Transverse colon (tissue), 4 donors: ENCODE data around the gene NCAN. TPM values are rescaled to one million over a fixed set of nuclear protein-coding genes. Genes with fewer than 3 reads are reported as not detected.
A peak's percentile ranks its signal among the peaks of the same experiment; 100 is the strongest.

Experiments used
- DNase-seq: peaks from one replicate; pipeline ENCODE4 v3.0.0-alpha.2; 2019
- H3K27ac ChIP-seq, 4 donors: fragments of 200-600 bp; sonication (generic); 2 replicates each; pipeline ENCODE4 v1.5.1; 2016 to 2018; ENCODE audit warnings: inconsistent platforms in 4 of 4
- H3K27me3 ChIP-seq: fragments of 200-600 bp; sonication (generic); 2 replicates; pipeline ENCODE4 v1.5.1; 2017; ENCODE audit warnings: inconsistent platforms
- H3K36me3 ChIP-seq, 4 donors: fragments of 200-600 bp; sonication (generic); 2 replicates each; pipeline ENCODE4 v1.5.1; 2017 to 2019; ENCODE audit warnings: inconsistent platforms in 4 of 4
- H3K4me1 ChIP-seq, 4 donors: fragments of 200-600 bp; sonication (generic); 2 replicates each; pipeline ENCODE4 v1.5.1; 2017 to 2020; ENCODE audit warnings: inconsistent platforms in 4 of 4
- H3K4me3 ChIP-seq, 4 donors: fragments of 200-600 bp; sonication (generic); 1 replicate in 1 of 4; 2 replicates in 3 of 4; pipeline versions ENCODE4 v1.5.1 to v1.6.1; 2017 to 2019; ENCODE audit warnings: inconsistent platforms in 4 of 4
- H3K9me3 ChIP-seq, 2 donors: fragments of 200-600 bp; sonication (generic); 2 replicates each; pipeline ENCODE4 v1.5.1; 2017 to 2019; ENCODE audit warnings: inconsistent platforms in 2 of 2
- EP300 ChIP-seq: sonication (generic); formaldehyde crosslinking; IDR thresholded peaks from one replicate; pipeline ENCODE4 v1.6.1; 2017; ENCODE audit warnings: antibody characterized with exemption, low read depth
- POLR2A ChIP-seq: fragments of 450-650 bp; IDR thresholded peaks from one replicate; pipeline ENCODE4 v1.6.1; 2016; ENCODE audit warnings: antibody characterized with exemption, mild to moderate bottlenecking, moderate library complexity
- POLR2AphosphoS5 ChIP-seq, 3 donors: sonication (generic); formaldehyde crosslinking; IDR thresholded peaks; one replicate each; pipeline ENCODE4 v1.6.1; 2016; ENCODE audit warnings: antibody characterized with exemption in 3 of 3
- WGBS, 2 donors: methylation state at CpG; one replicate each; pipeline ENCODE4 v1.1.5; 2018; ENCODE audit warnings: low coverage in 1 of 2; 5-methylcytosine and 5-hydroxymethylcytosine counted together
- in situ Hi-C, 4 donors: fragments of 200-750 bp; cut with MboI; loops; one replicate each; pipeline versions ENCODE4 v1.15.0 to v1.15.1; 2017; ENCODE audit warnings: low sequenced_read_pairs in 3 of 4, low pct_ligation_motif_present in 1 of 4, low pct_unique_long_range_greater_than_20kb in 1 of 4
- intact Hi-C: fragments of 100-400 bp; cut with DNase I; formaldehyde crosslinking; loops from one replicate; pipeline ENCODE4 v1.15.1; 2023; ENCODE audit warnings: low total_unique reads
- total RNA-seq, 4 donors: library from RNA; depleted of rRNA; stranded (reverse); fragments of >200 nt; gene quantifications; one replicate each; pipeline ENCODE4 v1.1.0, GENCODE V29; 2016
- TF ChIP-seq, protein P1 (sequence below), 5 experiments: fragments of 200-600 bp in 3 of 5; fragments of 450-650 bp in 2 of 5; sonication (generic) in 3 of 5; IDR thresholded peaks; 1 replicate in 2 of 5; 2 replicates in 3 of 5; pipeline ENCODE4 v1.5.1; 2016 to 2017; ENCODE audit warnings: antibody characterized with exemption in 5 of 5, inconsistent platforms in 3 of 5, mild to moderate bottlenecking in 2 of 5, moderate library complexity in 1 of 5

Gene NCAN
- total RNA-seq, 4 donors from 2014 or later, result 0.16 TPM; not detected in 3

- in situ Hi-C loops, result no loop called here
Observed at GRCh38 chr19:19201697-19202630, 9.8 kb upstream of the NCAN start.

GRCh38 chr19:19202707-19203011 lies 9.1 kb upstream of the NCAN start:
- Histone ChIP-seq H3K27me3 (no peaks in the 10 kb centered on the region), H3K36me3 (peaks cover 0 to 15% (median 0%) of the 10 kb centered on the region in 4 donors), H3K27ac (peak overlapping the region; percentile 76 to 89 (median 83)), H3K9me3 (no peaks in the 10 kb centered on the region), H3K4me3 (peak overlapping the region; percentile 49 to 84 (median 72)), H3K4me1 (peaks cover 5 to 9% (median 8%) of the 10 kb centered on the region in 4 donors)
- 0 to 7% methylated on average over 1 to 11 of the region's 11 CpGs for WGBS, 2 donors
- intact Hi-C loops, result no loop called here
- in situ Hi-C loops, result no loop called here
- DNase-seq, result no peak
- TF ChIP-seq POLR2AphosphoS5 (IDR thresholded peaks at IDR 0.05), result no peak
- no peak for TF ChIP-seq POLR2A
- TF ChIP-seq, protein P1, sequence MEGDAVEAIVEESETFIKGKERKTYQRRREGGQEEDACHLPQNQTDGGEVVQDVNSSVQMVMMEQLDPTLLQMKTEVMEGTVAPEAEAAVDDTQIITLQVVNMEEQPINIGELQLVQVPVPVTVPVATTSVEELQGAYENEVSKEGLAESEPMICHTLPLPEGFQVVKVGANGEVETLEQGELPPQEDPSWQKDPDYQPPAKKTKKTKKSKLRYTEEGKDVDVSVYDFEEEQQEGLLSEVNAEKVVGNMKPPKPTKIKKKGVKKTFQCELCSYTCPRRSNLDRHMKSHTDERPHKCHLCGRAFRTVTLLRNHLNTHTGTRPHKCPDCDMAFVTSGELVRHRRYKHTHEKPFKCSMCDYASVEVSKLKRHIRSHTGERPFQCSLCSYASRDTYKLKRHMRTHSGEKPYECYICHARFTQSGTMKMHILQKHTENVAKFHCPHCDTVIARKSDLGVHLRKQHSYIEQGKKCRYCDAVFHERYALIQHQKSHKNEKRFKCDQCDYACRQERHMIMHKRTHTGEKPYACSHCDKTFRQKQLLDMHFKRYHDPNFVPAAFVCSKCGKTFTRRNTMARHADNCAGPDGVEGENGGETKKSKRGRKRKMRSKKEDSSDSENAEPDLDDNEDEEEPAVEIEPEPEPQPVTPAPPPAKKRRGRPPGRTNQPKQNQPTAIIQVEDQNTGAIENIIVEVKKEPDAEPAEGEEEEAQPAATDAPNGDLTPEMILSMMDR (IDR thresholded peaks at IDR 0.05), result no peak
- TF ChIP-seq EP300, result no peak

More at GRCh38 chr19:19201697-19202630, 9.8 kb upstream of the NCAN start:
- Histone ChIP-seq H3K9me3 (no peaks in the 10 kb centered on the region), H3K27ac (peak overlapping the region; percentile 76 to 89 (median 83)), H3K4me3 (peak overlapping the region; percentile 49 to 84 (median 72)), H3K36me3 (peaks cover 0 to 15% (median 3%) of the 10 kb centered on the region in 4 donors), H3K27me3 (no peaks in the 10 kb centered on the region), H3K4me1 (peaks cover 5 to 9% (median 8%) of the 10 kb centered on the region in 4 donors)
- DNase-seq, result no peak
- TF ChIP-seq EP300 (no peak), POLR2AphosphoS5 (IDR thresholded peaks at IDR 0.05) (no peak)
- WGBS, 2 donors, result 72 to 81% methylated on average over 4 to 19 of the region's 19 CpGs
- intact Hi-C loops, result no loop called here

GRCh38 chr19:19203012-19203856 lies 8.5 kb upstream of the NCAN start, which contains the start of gene NR2C2AP:
Gene NR2C2AP (minus strand): TSS chr19:19203414. CDS start chr19:19203060, 354 bp downstream.
- peaks cover 0 to 12% (median 0%) of the 10 kb centered on the region in 4 donors for H3K36me3 ChIP-seq
- peak within 1 kb of the TSS; percentile 76 to 89 (median 83) for H3K27ac ChIP-seq
- H3K4me1 ChIP-seq, result peaks cover 5 to 9% (median 8%) of the 10 kb centered on the region in 4 donors
- peak within 1 kb of the TSS; percentile 49 to 84 (median 72) for H3K4me3 ChIP-seq
- no peaks in the 10 kb centered on the region for H3K9me3 ChIP-seq
- no peaks in the 10 kb centered on the region for H3K27me3 ChIP-seq
- in situ Hi-C loops (no loop called here), intact Hi-C loops (no loop called here)
- peak; percentile 95 for DNase-seq
- TF ChIP-seq POLR2AphosphoS5 (IDR thresholded peaks at IDR 0.05), result peak in 1 of 3 donors; percentile 41
- TF ChIP-seq, protein P1 (IDR thresholded peaks at IDR 0.05), result no peak
- WGBS, 2 donors, result 6 to 20% methylated on average over 2 to 60 of the region's 60 CpGs

DNA sequence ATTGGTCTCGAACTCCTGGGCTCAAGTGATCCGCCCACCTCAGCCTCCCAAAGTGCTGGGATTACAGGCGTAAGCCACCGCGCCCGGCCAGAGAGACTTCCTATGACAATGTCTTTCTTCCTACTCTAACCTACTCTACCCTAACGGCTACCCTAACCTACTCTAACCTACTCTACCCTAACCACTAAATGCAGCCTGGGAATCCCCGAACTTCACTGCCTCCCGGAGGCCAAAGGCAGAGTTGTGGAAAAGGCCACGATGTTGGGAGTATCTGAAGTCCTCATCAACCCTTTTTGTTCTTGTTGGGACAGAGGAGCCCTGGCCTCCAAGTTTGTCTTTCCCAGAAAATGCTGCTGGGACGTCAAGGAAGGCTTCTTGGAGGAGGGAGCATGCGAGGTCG lies 7.6 kb upstream of the NCAN start:
- peaks cover 0 to 2% (median 0%) of the 10 kb centered on the region in 4 donors for H3K36me3 ChIP-seq
- no peaks in the 10 kb centered on the region for H3K9me3 ChIP-seq
- peaks cover 5 to 9% (median 8%) of the 10 kb centered on the region in 4 donors for H3K4me1 ChIP-seq
- H3K27ac ChIP-seq, result no peak overlapping the region
- in situ Hi-C loops (no loop called here), intact Hi-C loops (no loop called here)
- TF ChIP-seq EP300, result no peak
- TF ChIP-seq, protein P1 (IDR thresholded peaks at IDR 0.05), result no peak
- no peak for TF ChIP-seq POLR2A
- TF ChIP-seq POLR2AphosphoS5 (IDR thresholded peaks at IDR 0.05), result no peak
- WGBS, 2 donors, result 40 to 79% methylated on average over 1 to 13 of the region's 13 CpGs
- H3K4me3 ChIP-seq, result no peak overlapping the region
- H3K27me3 ChIP-seq, result no peaks in the 10 kb centered on the region
- DNase-seq, result no peak
